Measurements from ENCODE around the gene ARID1B. TPM values are rescaled to one million over a fixed set of nuclear protein-coding genes. Genes with fewer than 3 reads are reported as not detected.

ARID1B gene
- total and polyA plus RNA-seq, 12 donors: 13.3 to 85.6 (median 50.9) TPM

- peak in 6 of 7 donors; percentile 66 to 80 (median 75) for DNase-seq
- 25 to 52% (median 42%) methylated on average over 4 of the region's 4 CpGs for WGBS, 4 donors
- Histone ChIP-seq H3K27me3 (no peaks in the 10 kb centered on the region), H3K9me3 (replicated peaks in 1 of 3) (no peaks in the 10 kb centered on the region), H3K4me1 (replicated peaks in 1 of 2) (peaks cover 12 to 20% of the 10 kb centered on the region in 2 donors), H3K4me3 (no peak overlapping the region), H3K27ac (peak overlapping the region; percentile 38 to 94 (median 73)), H3K36me3 (replicated peaks in 1 of 2) (no peaks in the 10 kb centered on the region)
- TF ChIP-seq CTCF (IDR thresholded peaks at IDR 0.05) (no peak), POLR2A (IDR thresholded peaks at IDR 0.05) (no peak)
- intact Hi-C loops (cut with DNase I): loop anchor here in 1 of 2 donors (5.0 kb wide), 1 partner anchor 46 kb away; no protein-coding TSS in a partner anchor
These were observed 448.9 kb downstream of the ARID1B start for GRCh38 chr6:157226026-157226625.

GRCh38 chr6:157226761-157227160, 449.6 kb downstream of the ARID1B start:
- no peak overlapping the region for H3K4me3 ChIP-seq
- H3K9me3 ChIP-seq (replicated peaks in 1 of 3): no peaks in the 10 kb centered on the region
- peak in 3 of 7 donors; percentile 38 to 48 (median 39) for DNase-seq
- peak overlapping the region in 4 of 5 donors; percentile 26 to 76 (median 56) for H3K27ac ChIP-seq
- WGBS, 4 donors: 28 to 53% (median 52%) methylated on average over 4 of the region's 4 CpGs
- H3K36me3 ChIP-seq (replicated peaks in 1 of 2): no peaks in the 10 kb centered on the region
- TF ChIP-seq POLR2A (IDR thresholded peaks at IDR 0.05) (no peak), CTCF (IDR thresholded peaks at IDR 0.05) (no peak)
- peaks cover 12 to 20% of the 10 kb centered on the region in 2 donors for H3K4me1 ChIP-seq (replicated peaks in 1 of 2)
- no peaks in the 10 kb centered on the region for H3K27me3 ChIP-seq
- intact Hi-C loops (cut with DNase I): loop anchor here in 1 of 2 donors (5.0 kb wide), 1 partner anchor 46 kb away; no protein-coding TSS in a partner anchor

- DNase-seq: peak in 2 of 7 donors; percentile 1 to 21
- Histone ChIP-seq H3K27me3 (no peaks in the 10 kb centered on the region), H3K9me3 (replicated peaks in 1 of 3) (no peaks in the 10 kb centered on the region), H3K27ac (no peak overlapping the region), H3K4me1 (replicated peaks in 1 of 2) (peaks cover 12 to 20% of the 10 kb centered on the region in 2 donors), H3K4me3 (no peak overlapping the region), H3K36me3 (replicated peaks in 1 of 2) (no peaks in the 10 kb centered on the region)
- peak in 3 of 6 experiments; percentile 5 to 36 (median 9) for TF ChIP-seq CTCF (IDR thresholded peaks at IDR 0.05)
- TF ChIP-seq POLR2A (IDR thresholded peaks at IDR 0.05): no peak
- WGBS, 4 donors: 80 to 84% (median 82%) methylated on average over 29 to 36 of the region's 36 CpGs
- intact Hi-C loops (cut with DNase I): loop anchor here in 1 of 2 donors (5.0 kb wide), 1 partner anchor 45 kb away; no protein-coding TSS in a partner anchor
These were observed 450.3 kb downstream of the ARID1B start for GRCh38 chr6:157227202-157228166.

Measured in adrenal gland (tissue), 12 donors.